Right atrium auricular region (tissue), 2 donors: ENCODE results near the gene MORN3. TPM values are rescaled to one million over a fixed set of nuclear protein-coding genes. Genes with fewer than 3 reads are reported as not detected.
"Not testable (repeated sequence)": the region's sequence is repeated elsewhere in the genome, so short reads cannot be mapped to it uniquely, and the experiment has no call there.

Experiments used
- DNase-seq: peaks from one replicate; pipeline ENCODE4 v3.0.0-alpha.2; 2019; ENCODE audit warnings: low spot score
- H3K27ac ChIP-seq, 2 donors: fragments of 200-600 bp; sonication (generic); 1 replicate in 1 of 2; 2 replicates in 1 of 2; pipeline ENCODE4 v1.5.1; 2016 to 2019
- H3K27me3 ChIP-seq, 2 donors: fragments of 200-600 bp; sonication (generic); one replicate each; pipeline versions ENCODE4 v1.5.1 to v1.6.0; 2017 to 2019
- H3K36me3 ChIP-seq: fragments of 200-600 bp; sonication (generic); one replicate; pipeline ENCODE4 v1.5.1; 2016
- H3K4me1 ChIP-seq, 2 donors: fragments of 200-600 bp; sonication (generic); one replicate each; pipeline versions ENCODE4 v1.5.1 to v1.6.0; 2017 to 2019
- H3K4me3 ChIP-seq, 2 donors: fragments of 200-600 bp; sonication (generic); 1 replicate in 1 of 2; 2 replicates in 1 of 2; pipeline ENCODE4 v1.5.1; 2017 to 2019; ENCODE audit warnings: mild to moderate bottlenecking in 1 of 2, moderate library complexity in 1 of 2
- H3K9me3 ChIP-seq, 2 donors: fragments of 200-600 bp; sonication (generic); one replicate each; pipeline ENCODE4 v1.5.1; 2019
- CTCF ChIP-seq, 2 donors: fragments of 200-600 bp; sonication (generic); IDR thresholded peaks; one replicate each; pipeline ENCODE4 v1.5.1; 2019; ENCODE audit warnings: antibody characterized with exemption in 2 of 2
- total RNA-seq, 2 donors: library from RNA; depleted of rRNA; stranded (reverse); fragments of >200 nt; gene quantifications; one replicate each; pipeline ENCODE4 v1.1.0, GENCODE V29; 2016

Gene MORN3, protein sequence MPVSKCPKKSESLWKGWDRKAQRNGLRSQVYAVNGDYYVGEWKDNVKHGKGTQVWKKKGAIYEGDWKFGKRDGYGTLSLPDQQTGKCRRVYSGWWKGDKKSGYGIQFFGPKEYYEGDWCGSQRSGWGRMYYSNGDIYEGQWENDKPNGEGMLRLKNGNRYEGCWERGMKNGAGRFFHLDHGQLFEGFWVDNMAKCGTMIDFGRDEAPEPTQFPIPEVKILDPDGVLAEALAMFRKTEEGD
- under 1 TPM in 1 of 2 donors, not detected in 1; 0.35 TPM for total RNA-seq

GRCh38 chr12:121669521-121669900, at the start of gene MORN3:
Gene MORN3 (minus strand): TSS chr12:121669654. CDS start chr12:121669483, 171 bp downstream.
- H3K9me3 ChIP-seq, result no peaks in the 10 kb centered on the region
- H3K27ac ChIP-seq, result no peak within 1 kb of the TSS
- no peaks in the 10 kb centered on the region for H3K36me3 ChIP-seq
- no peaks in the 10 kb centered on the region for H3K27me3 ChIP-seq
- H3K4me3 ChIP-seq, result no peak within 1 kb of the TSS
- TF ChIP-seq CTCF (IDR thresholded peaks at IDR 0.05), result no peak
- no peak for DNase-seq
- H3K4me1 ChIP-seq, result peaks cover 0 to 18% of the 10 kb centered on the region in 2 donors

- TF ChIP-seq CTCF (IDR thresholded peaks at IDR 0.05), result no peak
- Histone ChIP-seq H3K4me3 (no peak overlapping the region), H3K4me1 (peaks cover 0 to 6% of the 10 kb centered on the region in 2 donors), H3K36me3 (no peaks in the 10 kb centered on the region), H3K27me3 (no peaks in the 10 kb centered on the region), H3K27ac (no peak overlapping the region), H3K9me3 (no peaks in the 10 kb centered on the region)
- DNase-seq, result no peak
Measured at GRCh38 chr12:121718653-121719239, 49.3 kb upstream of the MORN3 start.

DNA sequence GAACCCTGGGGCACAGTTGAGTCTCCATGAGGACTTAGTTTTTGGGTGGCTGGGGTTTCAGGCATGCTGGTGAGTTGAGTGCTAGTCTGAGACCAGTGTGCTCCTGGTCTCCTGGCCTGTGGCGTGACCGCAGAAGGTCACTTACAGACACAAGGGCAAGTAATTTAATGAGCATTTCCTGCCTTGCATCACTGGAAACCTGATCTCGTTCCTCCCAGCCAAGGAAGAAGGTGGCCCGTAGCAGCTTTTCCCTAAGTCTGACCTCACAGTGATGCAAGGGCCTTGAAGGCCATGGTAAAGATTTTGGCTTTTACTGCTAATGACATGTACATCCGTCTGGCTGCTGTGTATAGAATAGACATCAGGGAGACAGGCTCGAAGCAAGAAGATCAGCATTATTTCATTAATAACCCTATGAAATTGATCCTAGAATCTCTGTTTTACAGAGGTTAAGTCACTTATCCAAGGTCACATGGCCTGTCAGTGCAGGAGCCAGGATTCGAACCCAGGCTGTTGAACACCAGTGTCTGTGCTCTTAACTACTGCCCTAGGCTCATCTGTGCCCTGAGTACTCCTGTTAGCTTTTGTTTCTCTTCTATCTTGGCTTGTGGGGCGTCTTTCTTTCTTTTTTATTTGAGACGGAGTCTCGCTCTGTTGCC, 47.7 kb upstream of the MORN3 start:
- Histone ChIP-seq H3K9me3 (no peaks in the 10 kb centered on the region), H3K36me3 (no peaks in the 10 kb centered on the region), H3K27me3 (no peaks in the 10 kb centered on the region), H3K27ac (no peak overlapping the region), H3K4me3 (no peak overlapping the region), H3K4me1 (peaks cover 0 to 17% of the 10 kb centered on the region in 2 donors)
- DNase-seq, result no peak
- no peak for TF ChIP-seq CTCF (IDR thresholded peaks at IDR 0.05)

DNA sequence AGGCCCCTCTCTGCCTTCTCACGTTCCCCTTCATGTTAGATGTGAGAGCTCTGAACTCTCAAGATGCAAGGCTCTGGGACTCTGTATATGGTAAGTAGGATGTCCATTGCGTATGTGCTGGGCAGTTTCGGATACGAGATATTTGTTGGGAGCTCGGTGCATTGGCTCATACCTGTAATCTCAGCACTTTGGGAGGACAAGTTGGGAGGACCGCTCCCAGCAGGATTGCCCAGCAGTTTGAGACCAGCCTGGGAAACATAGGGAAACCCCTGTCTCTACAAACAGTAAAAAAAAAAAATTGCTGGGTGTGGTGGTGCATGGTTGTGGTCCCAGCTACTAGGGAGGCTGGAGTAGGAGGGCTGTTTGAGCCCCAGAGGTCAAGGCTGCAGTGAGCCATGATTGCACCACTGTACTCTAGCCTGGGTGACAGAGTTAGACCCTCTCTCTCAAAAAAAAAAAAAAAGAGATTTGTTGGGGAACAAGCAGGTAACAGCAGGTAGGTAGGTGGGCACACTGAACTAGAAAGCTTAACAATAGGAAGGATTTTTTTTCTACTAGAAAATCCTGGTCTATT, 46.5 kb upstream of the MORN3 start:
- Histone ChIP-seq H3K9me3 (no peaks in the 10 kb centered on the region), H3K4me1 (peaks cover 0 to 24% of the 10 kb centered on the region in 2 donors), H3K4me3 (no peak overlapping the region), H3K36me3 (no peaks in the 10 kb centered on the region), H3K27ac (no peak overlapping the region), H3K27me3 (no peaks in the 10 kb centered on the region)
- DNase-seq, result no peak
- TF ChIP-seq CTCF (IDR thresholded peaks at IDR 0.05), result no peak

DNA sequence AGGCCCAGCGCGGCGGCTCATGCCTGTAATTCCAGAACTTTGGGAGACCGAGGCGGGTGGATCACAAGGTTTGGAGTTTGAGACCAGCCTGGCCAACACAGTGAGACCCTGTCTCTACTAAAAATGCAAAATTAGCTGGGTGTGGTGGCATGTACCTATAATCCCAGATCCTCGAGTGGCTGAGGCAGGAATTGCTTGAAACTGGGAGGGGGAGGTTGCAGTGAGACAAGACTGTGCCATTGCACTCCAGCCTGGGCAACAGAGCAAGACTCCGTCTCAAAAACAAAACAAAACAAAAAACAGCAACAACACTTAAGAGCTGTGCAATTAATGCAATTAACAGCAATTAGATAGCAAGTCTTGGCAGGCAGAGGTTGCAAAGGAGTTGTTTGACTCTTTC, 45.6 kb upstream of the MORN3 start:
- DNase-seq, H3K27ac ChIP-seq, H3K36me3 ChIP-seq, H3K9me3 ChIP-seq, H3K4me3 ChIP-seq, H3K27me3 ChIP-seq: not testable (repeated sequence)
- peaks cover 0 to 24% of the 10 kb centered on the region in 2 donors for H3K4me1 ChIP-seq

DNA sequence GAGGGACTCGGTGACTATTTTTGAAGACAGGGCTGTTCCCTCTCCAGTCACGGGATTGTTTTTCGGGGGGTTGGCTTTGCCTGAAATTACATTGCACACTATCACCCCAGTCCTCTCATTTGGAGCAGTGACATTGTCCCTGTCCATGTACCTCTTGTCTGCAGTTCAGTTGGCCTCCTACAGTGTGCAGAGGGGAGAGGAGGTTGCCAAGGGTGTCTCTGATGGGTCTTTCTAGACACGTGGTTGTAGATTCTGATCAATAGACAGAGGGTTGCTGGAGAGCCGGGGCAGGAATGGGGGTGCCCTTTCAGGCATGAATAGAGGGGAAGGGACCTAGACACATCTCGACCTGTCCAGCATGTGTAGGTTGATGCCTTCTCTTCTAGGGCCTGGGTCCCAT, 44.3 kb upstream of the MORN3 start:
- no peaks in the 10 kb centered on the region for H3K9me3 ChIP-seq
- DNase-seq, result no peak
- no peaks in the 10 kb centered on the region for H3K36me3 ChIP-seq
- H3K4me1 ChIP-seq, result peaks cover 0 to 24% of the 10 kb centered on the region in 2 donors
- no peaks in the 10 kb centered on the region for H3K27me3 ChIP-seq
- peak overlapping the region; percentile 56 to 91 for H3K4me3 ChIP-seq
- no peak for TF ChIP-seq CTCF (IDR thresholded peaks at IDR 0.05)
- H3K27ac ChIP-seq, result peak overlapping the region; percentile 44 to 90
